Measurements from ENCODE around the gene CYBA. TPM values are rescaled to one million over a fixed set of nuclear protein-coding genes. Genes with fewer than 3 reads are reported as not detected.

Gene CYBA
- total and polyA plus RNA-seq, 2 donors (not counting 1 experiment from before 2014, with no cell fraction given): 701 to 1,336 TPM

GRCh38 chr16:88662222-88662842, 11.5 kb upstream of the CYBA start:
- no peaks in the 10 kb centered on the region for H3K27me3 ChIP-seq (replicated peaks in 1 of 4; ENCODE audit: control extremely low read depth in 1 of 4, control insufficient read depth in 3 of 4, insufficient read depth in 4 of 4, low read length in 3 of 4)
- ChIA-PET CTCF (interaction anchor here (0.7 kb wide), 1 partner anchor 22 kb away, joined by 3 read pairs; no protein-coding TSS in a partner anchor), POLR2A (interaction anchor here (0.6 to 1.9 kb wide), 5 partner anchors 10 to 25 kb away, joined by 4 to 6 read pairs (median 4); no protein-coding TSS in a partner anchor)
- peaks cover 18 to 30% of the 10 kb centered on the region in 2 donors for H3K4me1 ChIP-seq (ENCODE audit: control insufficient read depth in 2 of 2, insufficient read depth in 2 of 2, low read length in 2 of 2)
- Mint-ChIP-seq H3K4me1 (peaks cover 31% of the 10 kb centered on the region), H3K27ac (peak overlapping the region; percentile 85), H3K4me3 (peak overlapping the region; percentile 91), H3K27me3 (no peaks in the 10 kb centered on the region), H3K9me3 (ENCODE audit: insufficient read depth) (no peaks in the 10 kb centered on the region)
- H3K9ac ChIP-seq (ENCODE audit: low read length): peak overlapping the region; percentile 91
- DNase-seq (no peak), ATAC-seq (ENCODE audit: low read depth) (no peak)
- TF ChIP-seq EZH2 (IDR thresholded peaks at IDR 0.05; ENCODE audit: borderline replicate concordance, insufficient read depth, low read depth, low read length, poor library complexity, severe bottlenecking) (no peak), CTCF (IDR thresholded peaks at IDR 0.05) (no peak)
- peaks cover 55% of the 10 kb centered on the region for H3K79me2 ChIP-seq (ENCODE audit: control insufficient read depth, insufficient read depth, low read length)
- H3K27ac ChIP-seq (ENCODE audit: low read length in 2 of 2): peak overlapping the region; percentile 10 to 88
- peaks cover 0 to 8% of the 10 kb centered on the region in 2 experiments for H3K36me3 ChIP-seq (replicated peaks in 1 of 2; ENCODE audit: control extremely low read depth in 1 of 2, control insufficient read depth in 1 of 2, extremely low read depth in 1 of 2, insufficient read depth in 2 of 2, low read length in 1 of 2)
- peak overlapping the region; percentile 49 to 89 (median 88) for H3K4me3 ChIP-seq (ENCODE audit: control extremely low read depth in 1 of 5, extremely low read depth in 1 of 5, insufficient read depth in 1 of 5, low read depth in 2 of 5, low read length in 4 of 5)
- H3K9me3 ChIP-seq (ENCODE audit: control extremely low read depth in 1 of 3, control insufficient read depth in 2 of 3, insufficient read depth in 1 of 3, low read length in 2 of 3): no peaks in the 10 kb centered on the region
- WGBS (ENCODE audit: insufficient coverage): 3% methylated on average over 49 of the region's 49 CpGs
- H2AFZ ChIP-seq (ENCODE audit: insufficient read depth, low read depth, low read length, poor library complexity, severe bottlenecking): peak overlapping the region; percentile 96
- intact Hi-C loops (cut with micrococcal nuclease): loop anchor here (2.0 kb wide), 1 partner anchor 38 kb away; no protein-coding TSS in a partner anchor
- peak overlapping the region; percentile 94 for H3K4me2 ChIP-seq (replicated peaks; ENCODE audit: low read depth, low read length, poor library complexity, severe bottlenecking)
- no peaks in the 10 kb centered on the region for H4K20me1 ChIP-seq (ENCODE audit: control insufficient read depth, insufficient read depth, low read length, poor library complexity, severe bottlenecking)

GRCh38 chr16:88661468-88661867, 10.6 kb upstream of the CYBA start:
- Histone ChIP-seq H3K9ac (ENCODE audit: low read length) (no peak overlapping the region), H3K4me1 (ENCODE audit: control insufficient read depth in 2 of 2, insufficient read depth in 2 of 2, low read length in 2 of 2) (peaks cover 18 to 30% of the 10 kb centered on the region in 2 donors), H3K4me3 (ENCODE audit: control extremely low read depth in 1 of 5, extremely low read depth in 1 of 5, insufficient read depth in 1 of 5, low read depth in 2 of 5, low read length in 4 of 5) (no peak overlapping the region), H3K4me2 (replicated peaks; ENCODE audit: low read depth, low read length, poor library complexity, severe bottlenecking) (no peak overlapping the region), H3K27me3 (replicated peaks in 1 of 4; ENCODE audit: control extremely low read depth in 1 of 4, control insufficient read depth in 3 of 4, insufficient read depth in 4 of 4, low read length in 3 of 4) (no peaks in the 10 kb centered on the region), H3K79me2 (ENCODE audit: control insufficient read depth, insufficient read depth, low read length) (peaks cover 64% of the 10 kb centered on the region), H2AFZ (ENCODE audit: insufficient read depth, low read depth, low read length, poor library complexity, severe bottlenecking) (no peak overlapping the region), H4K20me1 (ENCODE audit: control insufficient read depth, insufficient read depth, low read length, poor library complexity, severe bottlenecking) (no peaks in the 10 kb centered on the region), H3K36me3 (replicated peaks in 1 of 2; ENCODE audit: control extremely low read depth in 1 of 2, control insufficient read depth in 1 of 2, extremely low read depth in 1 of 2, insufficient read depth in 2 of 2, low read length in 1 of 2) (peaks cover 0 to 8% of the 10 kb centered on the region in 2 experiments), H3K9me3 (ENCODE audit: control extremely low read depth in 1 of 3, control insufficient read depth in 2 of 3, insufficient read depth in 1 of 3, low read length in 2 of 3) (no peaks in the 10 kb centered on the region), H3K27ac (ENCODE audit: low read length in 2 of 2) (no peak overlapping the region)
- TF ChIP-seq EZH2 (IDR thresholded peaks at IDR 0.05; ENCODE audit: borderline replicate concordance, insufficient read depth, low read depth, low read length, poor library complexity, severe bottlenecking) (no peak), CTCF (IDR thresholded peaks at IDR 0.05) (no peak)
- intact Hi-C loops (cut with micrococcal nuclease): no loop called here
- ATAC-seq (ENCODE audit: low read depth) (no peak), DNase-seq (no peak)
- CTCF ChIA-PET: no interaction called here
- WGBS (ENCODE audit: insufficient coverage): 83% methylated on average over 4 of the region's 10 CpGs
- Mint-ChIP-seq H3K27me3 (no peaks in the 10 kb centered on the region), H3K27ac (peak overlapping the region; percentile 47), H3K4me1 (peaks cover 31% of the 10 kb centered on the region), H3K9me3 (ENCODE audit: insufficient read depth) (no peaks in the 10 kb centered on the region), H3K4me3 (peak overlapping the region; percentile 46)
- POLR2A ChIA-PET: no interaction called here
